Measurements from ENCODE around the gene GCHFR.

GCHFR gene

GRCh38 chr15:40767838-40768500 is 4.1 kb downstream of the GCHFR start:
- no peaks in the 10 kb centered on the region for H3K9me3 ChIP-seq (ENCODE audit: control insufficient read depth, insufficient read depth, low read length)
- peak overlapping the region; percentile 94 for H3K27ac ChIP-seq (ENCODE audit: low read depth, low read length)
- peaks cover 35% of the 10 kb centered on the region for H3F3A ChIP-seq (ENCODE audit: control insufficient read depth, insufficient read depth)
- H3K4me2 ChIP-seq (ENCODE audit: low read length): peak overlapping the region; percentile 86
- H3K36me3 ChIP-seq (ENCODE audit: control insufficient read depth, low read length): peaks cover 66% of the 10 kb centered on the region
- H4K20me1 ChIP-seq (ENCODE audit: control insufficient read depth, insufficient read depth, low read depth, low read length): no peaks in the 10 kb centered on the region
- no peaks in the 10 kb centered on the region for H3K27me3 ChIP-seq (ENCODE audit: control insufficient read depth, low read length)
- H3K4me1 ChIP-seq (ENCODE audit: control insufficient read depth, low read length): peaks cover 90% of the 10 kb centered on the region
- TF ChIP-seq CTCF (IDR thresholded peaks at IDR 0.05; ENCODE audit: low read depth, low read length, poor library complexity, severe bottlenecking) (no peak), EZH2phosphoT487 (IDR thresholded peaks at IDR 0.05; ENCODE audit: borderline replicate concordance, low read length) (no peak)
- peaks cover 40% of the 10 kb centered on the region for H3K79me2 ChIP-seq (ENCODE audit: control insufficient read depth, low read length)
- H3K9me2 ChIP-seq (replicated peaks; ENCODE audit: control insufficient read depth, low read length): no peaks in the 10 kb centered on the region
- peak overlapping the region; percentile 69 for H3K4me3 ChIP-seq (ENCODE audit: low read length)

- H3F3A ChIP-seq (ENCODE audit: control insufficient read depth, insufficient read depth): peaks cover 38% of the 10 kb centered on the region
- no peaks in the 10 kb centered on the region for H3K9me2 ChIP-seq (replicated peaks; ENCODE audit: control insufficient read depth, low read length)
- peaks cover 83% of the 10 kb centered on the region for H3K4me1 ChIP-seq (ENCODE audit: control insufficient read depth, low read length)
- H3K4me2 ChIP-seq (ENCODE audit: low read length): peak overlapping the region; percentile 86
- TF ChIP-seq CTCF (IDR thresholded peaks at IDR 0.05; ENCODE audit: low read depth, low read length, poor library complexity, severe bottlenecking) (peak; percentile 55), EZH2phosphoT487 (IDR thresholded peaks at IDR 0.05; ENCODE audit: borderline replicate concordance, low read length) (no peak)
- peak overlapping the region; percentile 69 for H3K4me3 ChIP-seq (ENCODE audit: low read length)
- no peaks in the 10 kb centered on the region for H3K9me3 ChIP-seq (ENCODE audit: control insufficient read depth, insufficient read depth, low read length)
- peaks cover 70% of the 10 kb centered on the region for H3K36me3 ChIP-seq (ENCODE audit: control insufficient read depth, low read length)
- no peaks in the 10 kb centered on the region for H3K27me3 ChIP-seq (ENCODE audit: control insufficient read depth, low read length)
- H3K27ac ChIP-seq (ENCODE audit: low read depth, low read length): peak overlapping the region; percentile 94
- H4K20me1 ChIP-seq (ENCODE audit: control insufficient read depth, insufficient read depth, low read depth, low read length): no peaks in the 10 kb centered on the region
- H3K79me2 ChIP-seq (ENCODE audit: control insufficient read depth, low read length): peaks cover 40% of the 10 kb centered on the region
Measured at GRCh38 chr15:40768521-40769273, 4.8 kb downstream of the GCHFR start.

GRCh38 chr15:40769274-40770146 is 5.6 kb downstream of the GCHFR start, which contains the start of gene C15orf62:
Gene C15orf62 (plus strand): TSS chr15:40769980. CDS start chr15:40770496, 516 bp downstream.
- Histone ChIP-seq H3K79me2 (ENCODE audit: control insufficient read depth, low read length) (peaks cover 35% of the 10 kb centered on the region), H3K27ac (ENCODE audit: low read depth, low read length) (peak within 1 kb of the TSS; percentile 94), H3F3A (ENCODE audit: control insufficient read depth, insufficient read depth) (peaks cover 34% of the 10 kb centered on the region), H3K27me3 (ENCODE audit: control insufficient read depth, low read length) (no peaks in the 10 kb centered on the region), H3K4me1 (ENCODE audit: control insufficient read depth, low read length) (peaks cover 83% of the 10 kb centered on the region), H3K9me3 (ENCODE audit: control insufficient read depth, insufficient read depth, low read length) (no peaks in the 10 kb centered on the region), H3K4me3 (ENCODE audit: low read length) (peak within 1 kb of the TSS; percentile 69), H3K9me2 (replicated peaks; ENCODE audit: control insufficient read depth, low read length) (no peaks in the 10 kb centered on the region), H3K36me3 (ENCODE audit: control insufficient read depth, low read length) (peaks cover 68% of the 10 kb centered on the region), H3K4me2 (ENCODE audit: low read length) (peak within 1 kb of the TSS; percentile 86), H4K20me1 (ENCODE audit: control insufficient read depth, insufficient read depth, low read depth, low read length) (no peaks in the 10 kb centered on the region)
- TF ChIP-seq CTCF (IDR thresholded peaks at IDR 0.05; ENCODE audit: low read depth, low read length, poor library complexity, severe bottlenecking) (no peak), EZH2phosphoT487 (IDR thresholded peaks at IDR 0.05; ENCODE audit: borderline replicate concordance, low read length) (no peak)
